ENCODE measurements around the gene CCP110. TPM values are rescaled to one million over a fixed set of nuclear protein-coding genes. Genes with fewer than 3 reads are reported as not detected.

The CCP110 gene
- total and polyA plus RNA-seq, 2 of the 13 experiments (the other 11 are each of a cell fraction or from before 2014, with no cell fraction given), result 10.0 to 11.1 TPM

DNA sequence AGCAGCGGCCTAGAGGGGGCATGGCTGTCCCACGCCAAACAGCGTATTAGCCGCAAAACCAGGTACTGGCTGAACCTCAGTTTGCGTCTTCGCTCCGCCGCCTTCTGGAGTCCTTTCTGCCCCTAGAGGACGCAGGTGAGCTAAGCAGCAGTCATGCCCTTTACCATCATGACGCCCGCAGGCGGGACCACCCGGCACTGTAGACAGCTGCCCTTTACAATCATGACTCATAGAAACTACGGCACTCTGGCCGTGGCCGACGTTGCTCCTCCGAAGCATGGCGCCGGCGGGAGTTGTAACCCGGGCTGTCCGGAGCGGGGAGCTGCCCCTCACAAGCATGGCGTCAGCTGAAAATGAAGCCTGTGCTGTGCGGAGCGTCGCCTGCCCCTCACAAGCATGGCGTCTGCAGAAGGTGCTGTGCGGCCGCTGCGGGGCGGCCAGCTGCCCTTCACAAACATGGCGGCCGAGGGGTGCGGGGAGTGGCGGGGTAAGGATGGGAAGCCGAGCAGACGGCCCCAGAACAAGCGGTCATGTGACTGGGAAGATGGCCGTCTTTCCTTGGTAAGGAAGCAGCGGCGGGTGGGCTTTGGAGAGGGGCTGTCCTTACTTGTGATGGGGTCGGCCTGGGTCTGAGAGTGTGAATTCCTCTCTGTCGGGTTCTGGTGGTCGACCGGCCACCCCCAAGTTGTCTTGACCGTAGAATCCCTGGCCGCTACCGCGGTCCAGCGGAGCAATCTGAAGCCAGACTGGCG is 31.6 kb downstream of the CCP110 start, which contains the start of gene VPS35L (continued):
- TF ChIP-seq ZBTB49 (CRISPR knock-in tag; IDR thresholded peaks at IDR 0.05; ENCODE audit: borderline replicate concordance) (no peak), RFXAP (CRISPR knock-in tag; IDR thresholded peaks at IDR 0.05; ENCODE audit: borderline replicate concordance) (peak; percentile 90; the same call in 1 of the 2 replicates), SMAD9 (CRISPR knock-in tag; IDR thresholded peaks at IDR 0.05) (0 out of 2 replicates have a peak, but pooled peaks have one; percentile 75), PAX8 (CRISPR knock-in tag; IDR thresholded peaks at IDR 0.05; ENCODE audit: borderline replicate concordance) (no peak; the same call in 1 of the 2 replicates), ZNF503 (CRISPR knock-in tag; IDR thresholded peaks at IDR 0.05) (peak; percentile 77), ZBTB38 (CRISPR knock-in tag; IDR thresholded peaks at IDR 0.05) (peak; percentile 94), IRF2 (CRISPR knock-in tag; IDR thresholded peaks at IDR 0.05) (peak; percentile 84), ZNF280B (CRISPR knock-in tag; IDR thresholded peaks at IDR 0.05; ENCODE audit: borderline replicate concordance) (peak; percentile 93), EHMT2 (IDR thresholded peaks at IDR 0.05; ENCODE audit: borderline replicate concordance, low read depth, low read length) (peak; percentile 89; the same call in 1 of the 2 replicates), ZMYM3 (CRISPR knock-in tag; IDR thresholded peaks at IDR 0.05) (peak; percentile 87), ELF1 (CRISPR knock-in tag; IDR thresholded peaks at IDR 0.05) (peak; percentile 61; the same call in 1 of the 2 replicates), ZNF605 (CRISPR knock-in tag; IDR thresholded peaks at IDR 0.05) (peak; percentile 84), ZNF768 (CRISPR knock-in tag; IDR thresholded peaks at IDR 0.05) (peak; percentile 57; the same call in 1 of the 2 replicates), SP1 (IDR thresholded peaks at IDR 0.05) (no peak), SP1 (CRISPR knock-in tag; IDR thresholded peaks at IDR 0.05) (peak; percentile 36), SIN3A (IDR thresholded peaks at IDR 0.05; ENCODE audit: borderline replicate concordance, low read depth, low read length) (no peak), ZNF446 (CRISPR knock-in tag; IDR thresholded peaks at IDR 0.05) (no peak; the same call in 1 of the 2 replicates), REXO4 (CRISPR knock-in tag; IDR thresholded peaks at IDR 0.05; ENCODE audit: borderline replicate concordance) (no peak), TEF (CRISPR knock-in tag; IDR thresholded peaks at IDR 0.05) (no peak; the same call in 1 of the 2 replicates), HOXA3 (CRISPR knock-in tag; IDR thresholded peaks at IDR 0.05) (peak; percentile 100), ZBTB21 (CRISPR knock-in tag; IDR thresholded peaks at IDR 0.05) (peak; percentile 82)
